K562 (cell line): ENCODE results near the gene PLEKHH3. TPM values are rescaled to one million over a fixed set of nuclear protein-coding genes. Genes with fewer than 3 reads are reported as not detected.

Experiments
- CBX8 ChIP-seq: fragments of 200-600 bp; sonication (generic); IDR thresholded peaks from 2 replicates; pipeline ENCODE4 v1.6.1; 2012; ENCODE audit warnings: borderline replicate concordance, mixed run types, low read depth, mild to moderate bottlenecking, moderate library complexity, mixed read lengths, low read length, control low read depth, inconsistent platforms; ENCODE audit not compliant: poor library complexity, severe bottlenecking; ENCODE audit errors: extremely low read depth
- CCAR2 ChIP-seq: fragments of 200-400 bp; formaldehyde crosslinking; IDR thresholded peaks from 2 replicates; pipeline ENCODE4 v1.6.1; 2017; ENCODE audit warnings: mild to moderate bottlenecking, low read depth, low read length
- DDX20 ChIP-seq: fragments of 450-650 bp; IDR thresholded peaks from 2 replicates; pipeline ENCODE4 v1.6.1; 2016; ENCODE audit warnings: missing genetic modification characterization, low read depth, mild to moderate bottlenecking, missing compliant biosample characterization, moderate library complexity
- HDAC2 ChIP-seq: fragments of 450-650 bp; IDR thresholded peaks from 2 replicates; pipeline ENCODE4 v1.6.1; 2016; ENCODE audit warnings: mild to moderate bottlenecking
- HNRNPL ChIP-seq: fragments of 200-400 bp; formaldehyde crosslinking; IDR thresholded peaks from 2 replicates; pipeline ENCODE4 v1.6.1; 2017; ENCODE audit warnings: low read depth, mild to moderate bottlenecking, low read length
- KLF1 ChIP-seq: fragments of 450-650 bp; IDR thresholded peaks from 2 replicates; pipeline ENCODE4 v1.6.1; 2016; ENCODE audit warnings: missing genetic modification characterization, missing compliant biosample characterization
- MAZ ChIP-seq, 2 experiments: fragments of 450-650 bp in 1 of 2; sonication (generic) in 1 of 2; formaldehyde crosslinking; IDR thresholded peaks in 1 of 2; conservative IDR thresholded peaks in 1 of 2; 2 replicates each; pipeline versions ENCODE4 v1.4.0 to v1.5.0; 2020; ENCODE audit warnings: mild to moderate bottlenecking in 1 of 2, missing genetic modification reagents in 1 of 2
- POLR2AphosphoS5 ChIP-seq: IDR thresholded peaks from 2 replicates; pipeline ENCODE4 v1.6.1; 2011; ENCODE audit warnings: mild to moderate bottlenecking, low read depth, low read length, moderate library complexity; ENCODE audit not compliant: control insufficient read depth, insufficient read depth
- POLR3G ChIP-seq: IDR thresholded peaks from 2 replicates; pipeline ENCODE4 v1.6.1; 2011; ENCODE audit not compliant: insufficient read length, insufficient replicate concordance; ENCODE audit errors: extremely low read depth
- RFX1 ChIP-seq: fragments of 450-650 bp; IDR thresholded peaks from 2 replicates; pipeline ENCODE4 v1.6.1; 2016; ENCODE audit warnings: mild to moderate bottlenecking, moderate library complexity
- SAP30 ChIP-seq: fragments of 200-600 bp; sonication (generic); IDR thresholded peaks from 2 replicates; pipeline ENCODE4 v1.6.1; 2012; ENCODE audit warnings: borderline replicate concordance, low read depth, mild to moderate bottlenecking, moderate library complexity, low read length, control low read depth, inconsistent platforms; ENCODE audit not compliant: insufficient read depth, poor library complexity, severe bottlenecking
- SMARCA5 ChIP-seq: fragments of 450-650 bp; IDR thresholded peaks from 2 replicates; pipeline ENCODE4 v1.6.1; 2016
- ZFPM2 ChIP-seq: fragments of 250-450 bp; sonication (Bioruptor Pico); IDR thresholded peaks from 2 replicates; pipeline ENCODE4 v1.5.1; 2022; ENCODE audit warnings: mild to moderate bottlenecking
- ZNF224 ChIP-seq: sonication (generic); formaldehyde crosslinking; IDR thresholded peaks from 2 replicates; pipeline ENCODE4 v1.8.0; 2022; ENCODE audit warnings: mild to moderate bottlenecking, missing genetic modification reagents
- ZNF316 ChIP-seq: fragments of 450-650 bp; IDR thresholded peaks from 2 replicates; pipeline ENCODE4 v1.6.1; 2016
- ZNF449 ChIP-seq: fragments of 250-450 bp; sonication (Bioruptor Pico); IDR thresholded peaks from 2 replicates; pipeline ENCODE4 v1.8.0; 2022; ENCODE audit warnings: moderate library complexity, mild to moderate bottlenecking, inconsistent platforms
- ZNF511 ChIP-seq: sonication (generic); formaldehyde crosslinking; IDR thresholded peaks from 2 replicates; pipeline ENCODE4 v1.8.0; 2022; ENCODE audit warnings: mild to moderate bottlenecking, missing genetic modification reagents
- polyA plus RNA-seq, 8 experiments: library from polyadenylated mRNA; depleted of rRNA in 4 of 8; stranded (reverse) in 5 of 8; unstranded in 3 of 8; fragments of >200 nt; fragmentation: Nextera tagmentation in 2 of 8; fragmentation: Illumina TruSeq in 1 of 8; extraction: Ambion mirVana in 2 of 8; extraction: Trizol in 1 of 8; gene quantifications; 2 replicates each; pipeline versions ENCODE4 v1.2.1 to v1.2.3, GENCODE V29; 2011 to 2014; ENCODE audit warnings: inconsistent platforms in 1 of 8, missing spikeins in 1 of 8
- total RNA-seq, 7 experiments: library from RNA; depleted of rRNA in 6 of 7; stranded (reverse); fragments of >200 nt in 6 of 7; fragmentation: Illumina TruSeq in 2 of 7; extraction: Trizol in 2 of 7; gene quantifications; 2 replicates each; pipeline versions ENCODE4 v1.2.1 to v1.2.3, GENCODE V29; 2011 to 2021; ENCODE audit warnings: low replicate concordance in 1 of 7
- TF ChIP-seq, protein P1 (sequence below): sonication (generic); formaldehyde crosslinking; IDR thresholded peaks from 2 replicates; pipeline ENCODE4 v1.8.0; 2023; ENCODE audit warnings: mild to moderate bottlenecking, missing genetic modification reagents
- TF ChIP-seq, protein P2 (sequence below): fragments of 250-450 bp; sonication (Bioruptor Pico); IDR thresholded peaks from 2 replicates; pipeline ENCODE4 v1.9.0; 2021; ENCODE audit warnings: mild to moderate bottlenecking

PLEKHH3 gene
- total and polyA plus RNA-seq, 9 of the 15 experiments (the other 6 are each of a cell fraction or from before 2014, with no cell fraction given) = 0.58 to 34.5 (median 5.0) TPM

GRCh38 chr17:42699415-42699740 is 22.6 kb upstream of the PLEKHH3 start (continued):
- TF ChIP-seq, protein P1, sequence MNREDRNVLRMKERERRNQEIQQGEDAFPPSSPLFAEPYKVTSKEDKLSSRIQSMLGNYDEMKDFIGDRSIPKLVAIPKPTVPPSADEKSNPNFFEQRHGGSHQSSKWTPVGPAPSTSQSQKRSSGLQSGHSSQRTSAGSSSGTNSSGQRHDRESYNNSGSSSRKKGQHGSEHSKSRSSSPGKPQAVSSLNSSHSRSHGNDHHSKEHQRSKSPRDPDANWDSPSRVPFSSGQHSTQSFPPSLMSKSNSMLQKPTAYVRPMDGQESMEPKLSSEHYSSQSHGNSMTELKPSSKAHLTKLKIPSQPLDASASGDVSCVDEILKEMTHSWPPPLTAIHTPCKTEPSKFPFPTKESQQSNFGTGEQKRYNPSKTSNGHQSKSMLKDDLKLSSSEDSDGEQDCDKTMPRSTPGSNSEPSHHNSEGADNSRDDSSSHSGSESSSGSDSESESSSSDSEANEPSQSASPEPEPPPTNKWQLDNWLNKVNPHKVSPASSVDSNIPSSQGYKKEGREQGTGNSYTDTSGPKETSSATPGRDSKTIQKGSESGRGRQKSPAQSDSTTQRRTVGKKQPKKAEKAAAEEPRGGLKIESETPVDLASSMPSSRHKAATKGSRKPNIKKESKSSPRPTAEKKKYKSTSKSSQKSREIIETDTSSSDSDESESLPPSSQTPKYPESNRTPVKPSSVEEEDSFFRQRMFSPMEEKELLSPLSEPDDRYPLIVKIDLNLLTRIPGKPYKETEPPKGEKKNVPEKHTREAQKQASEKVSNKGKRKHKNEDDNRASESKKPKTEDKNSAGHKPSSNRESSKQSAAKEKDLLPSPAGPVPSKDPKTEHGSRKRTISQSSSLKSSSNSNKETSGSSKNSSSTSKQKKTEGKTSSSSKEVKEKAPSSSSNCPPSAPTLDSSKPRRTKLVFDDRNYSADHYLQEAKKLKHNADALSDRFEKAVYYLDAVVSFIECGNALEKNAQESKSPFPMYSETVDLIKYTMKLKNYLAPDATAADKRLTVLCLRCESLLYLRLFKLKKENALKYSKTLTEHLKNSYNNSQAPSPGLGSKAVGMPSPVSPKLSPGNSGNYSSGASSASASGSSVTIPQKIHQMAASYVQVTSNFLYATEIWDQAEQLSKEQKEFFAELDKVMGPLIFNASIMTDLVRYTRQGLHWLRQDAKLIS (CRISPR knock-in tag) = no peak
- TF ChIP-seq MAZ (CRISPR knock-in tag; conservative IDR thresholded peaks at IDR 0.05 in 1 of 2, IDR thresholded peaks at IDR 0.05 in 1 of 2) = no peak
- no peak for TF ChIP-seq DDX20 (tag)
- TF ChIP-seq ZNF316 = 0 out of 2 replicates have a peak, but pooled peaks have one; percentile 1
- no peak for TF ChIP-seq CCAR2
- no peak for TF ChIP-seq SAP30
- no peak for TF ChIP-seq SMARCA5
- no peak for TF ChIP-seq ZFPM2 (CRISPR knock-in tag)
- no peak for TF ChIP-seq HDAC2
- no peak for TF ChIP-seq ZNF224 (CRISPR knock-in tag)
- no peak for TF ChIP-seq KLF1 (tag)
- no peak for TF ChIP-seq ZNF511
- no peak for TF ChIP-seq ZNF449 (CRISPR knock-in tag)
- TF ChIP-seq, protein P2, sequence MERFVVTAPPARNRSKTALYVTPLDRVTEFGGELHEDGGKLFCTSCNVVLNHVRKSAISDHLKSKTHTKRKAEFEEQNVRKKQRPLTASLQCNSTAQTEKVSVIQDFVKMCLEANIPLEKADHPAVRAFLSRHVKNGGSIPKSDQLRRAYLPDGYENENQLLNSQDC = no peak
- no peak for TF ChIP-seq RFX1
- TF ChIP-seq POLR2AphosphoS5 = no peak
- no peak for TF ChIP-seq CBX8
- no peak for TF ChIP-seq HNRNPL
- TF ChIP-seq POLR3G = no peak
